ENCODE data around the gene TMEM187.

DNA sequence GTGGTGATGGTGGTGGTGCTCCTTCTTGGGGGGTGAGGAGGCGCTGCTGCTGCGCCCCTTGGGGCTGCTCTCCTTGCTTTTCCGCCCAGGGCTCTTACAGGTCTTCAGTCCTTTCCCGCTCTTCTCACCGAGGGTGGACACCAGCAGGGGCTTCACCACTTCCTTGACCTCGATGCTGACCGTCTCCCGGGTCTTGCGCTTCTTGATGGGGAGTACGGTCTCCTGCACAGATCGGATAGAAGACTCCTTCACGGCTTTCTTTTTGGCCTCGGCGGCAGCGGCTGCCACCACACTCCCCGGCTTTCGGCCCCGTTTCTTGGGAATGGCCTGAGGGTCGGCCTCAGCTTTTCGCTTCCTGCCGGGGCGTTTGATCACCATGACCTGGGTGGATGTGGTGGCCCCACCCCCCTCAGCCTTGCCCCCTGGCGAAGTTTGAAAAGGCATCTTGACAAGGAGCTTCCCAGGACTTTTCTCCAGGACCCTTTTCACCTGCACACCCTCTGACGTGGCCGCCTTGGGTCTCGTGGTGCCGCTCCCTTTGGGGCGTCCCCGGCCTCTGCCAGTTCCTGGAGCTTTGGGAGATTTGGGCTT, 58.3 kb downstream of the TMEM187 start:
- TF ChIP-seq, protein P1, sequence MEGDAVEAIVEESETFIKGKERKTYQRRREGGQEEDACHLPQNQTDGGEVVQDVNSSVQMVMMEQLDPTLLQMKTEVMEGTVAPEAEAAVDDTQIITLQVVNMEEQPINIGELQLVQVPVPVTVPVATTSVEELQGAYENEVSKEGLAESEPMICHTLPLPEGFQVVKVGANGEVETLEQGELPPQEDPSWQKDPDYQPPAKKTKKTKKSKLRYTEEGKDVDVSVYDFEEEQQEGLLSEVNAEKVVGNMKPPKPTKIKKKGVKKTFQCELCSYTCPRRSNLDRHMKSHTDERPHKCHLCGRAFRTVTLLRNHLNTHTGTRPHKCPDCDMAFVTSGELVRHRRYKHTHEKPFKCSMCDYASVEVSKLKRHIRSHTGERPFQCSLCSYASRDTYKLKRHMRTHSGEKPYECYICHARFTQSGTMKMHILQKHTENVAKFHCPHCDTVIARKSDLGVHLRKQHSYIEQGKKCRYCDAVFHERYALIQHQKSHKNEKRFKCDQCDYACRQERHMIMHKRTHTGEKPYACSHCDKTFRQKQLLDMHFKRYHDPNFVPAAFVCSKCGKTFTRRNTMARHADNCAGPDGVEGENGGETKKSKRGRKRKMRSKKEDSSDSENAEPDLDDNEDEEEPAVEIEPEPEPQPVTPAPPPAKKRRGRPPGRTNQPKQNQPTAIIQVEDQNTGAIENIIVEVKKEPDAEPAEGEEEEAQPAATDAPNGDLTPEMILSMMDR (IDR thresholded peaks at IDR 0.05; ENCODE audit: insufficient read depth, low read depth, low read length), result no peak
- TF ChIP-seq EZH2 (IDR thresholded peaks at IDR 0.05; ENCODE audit: insufficient read depth, low read length), result no peak
